A673 (cell line): ENCODE measurements around the gene SMAD3. TPM values are rescaled to one million over a fixed set of nuclear protein-coding genes. Genes with fewer than 3 reads are reported as not detected.

ENCODE experiments used
- BruUV-seq: library from RNA; stranded (reverse); fragments of 400-500 nt; replicated peaks from 2 replicates; lab custom pipeline; 2021; lab: Mats Ljungman, UMichigan
- CTCF ChIA-PET: fragments of 300-600 bp; sonication (Branson Sonifier 250); formaldehyde crosslinking; loops from one replicate; lab custom pipeline; 2022; ENCODE audit warnings: antibody characterized with exemption; lab: Charles Lee
- POLR2A ChIA-PET: fragments of 300-600 bp; sonication (Branson Sonifier 250); formaldehyde crosslinking; loops from one replicate; lab custom pipeline; 2022; ENCODE audit warnings: antibody characterized with exemption; ENCODE audit not compliant: low non-redundant PET; lab: Charles Lee
- DNase-seq: peaks from one replicate; pipeline ENCODE4 v3.0.0-alpha.2; 2015; ENCODE audit warnings: low spot score
- H3K27ac ChIP-seq: fragments of 200-600 bp; sonication (generic); 2 replicates; pipeline ENCODE4 v1.5.1; 2016; ENCODE audit warnings: mixed run types, low read depth, mild to moderate bottlenecking, mixed read lengths, antibody characterized with exemption, low read length; ENCODE audit not compliant: poor library complexity, severe bottlenecking
- H3K27me3 ChIP-seq: fragments of 200-600 bp; sonication (generic); replicated peaks from 2 replicates; pipeline ENCODE4 v1.6.1; 2017; ENCODE audit warnings: mixed run types, low read depth, mild to moderate bottlenecking, mixed read lengths, antibody characterized with exemption, low read length; ENCODE audit not compliant: insufficient read depth, poor library complexity
- H3K36me3 ChIP-seq: fragments of 200-600 bp; sonication (generic); 2 replicates; pipeline ENCODE4 v1.6.1; 2016; ENCODE audit warnings: mixed run types, mild to moderate bottlenecking, mixed read lengths, antibody characterized with exemption, low read length; ENCODE audit not compliant: insufficient read depth, poor library complexity, severe bottlenecking
- H3K4me1 ChIP-seq: fragments of 200-600 bp; sonication (generic); 2 replicates; pipeline ENCODE4 v1.6.1; 2017; ENCODE audit warnings: mixed run types, mild to moderate bottlenecking, mixed read lengths, antibody characterized with exemption, low read length; ENCODE audit not compliant: insufficient read depth, poor library complexity, severe bottlenecking
- H3K4me3 ChIP-seq: fragments of 200-600 bp; sonication (generic); 2 replicates; pipeline ENCODE4 v1.5.1; 2016; ENCODE audit warnings: low read depth, mixed run types, mild to moderate bottlenecking, mixed read lengths, low read length; ENCODE audit not compliant: poor library complexity, severe bottlenecking
- H3K9me3 ChIP-seq: fragments of 200-600 bp; sonication (generic); 2 replicates; pipeline ENCODE4 v1.6.1; 2016; ENCODE audit warnings: mixed run types, low read depth, mild to moderate bottlenecking, mixed read lengths, antibody characterized with exemption, low read length; ENCODE audit not compliant: poor library complexity, severe bottlenecking
- EZH2 ChIP-seq: fragments of 200-600 bp; sonication (generic); IDR thresholded peaks from 2 replicates; pipeline ENCODE4 v1.6.1; 2017; ENCODE audit warnings: borderline replicate concordance, low read depth, mild to moderate bottlenecking, mixed read lengths, antibody characterized with exemption, low read length; ENCODE audit not compliant: poor library complexity, severe bottlenecking
- intact Hi-C: fragments of 100-400 bp; cut with micrococcal nuclease; formaldehyde crosslinking; loops from one replicate; pipeline ENCODE4 v1.10.0; 2022; ENCODE audit not compliant: unreplicated experiment
- total RNA-seq: library from RNA; stranded (reverse); gene quantifications from 2 replicates; pipeline ENCODE4 v1.2.3, GENCODE V29; 2021
- TF ChIP-seq, protein P1 (sequence below): fragments of 300-800, 200-600 bp; sonication (generic); conservative IDR thresholded peaks from 2 replicates; pipeline ENCODE4 v1.5.1; 2017; ENCODE audit warnings: low read depth, mild to moderate bottlenecking, antibody characterized with exemption, low read length, moderate library complexity, mixed read lengths

The SMAD3 gene
- total RNA-seq, 1 experiment from 2014 or later, result 31.0 TPM

GRCh38 chr15:67115586-67115969, 50.2 kb downstream of the SMAD3 start:
- Histone ChIP-seq H3K4me1 (peaks cover 13% of the 10 kb centered on the region), H3K27me3 (no peaks in the 10 kb centered on the region), H3K4me3 (no peak overlapping the region), H3K27ac (no peak overlapping the region), H3K36me3 (no peaks in the 10 kb centered on the region), H3K9me3 (peaks cover 11% of the 10 kb centered on the region)
- no peak for DNase-seq
- BruUV-seq, result no TSS peak
- CTCF ChIA-PET, result no interaction called here
- intact Hi-C loops, result no loop called here
- TF ChIP-seq, protein P1, sequence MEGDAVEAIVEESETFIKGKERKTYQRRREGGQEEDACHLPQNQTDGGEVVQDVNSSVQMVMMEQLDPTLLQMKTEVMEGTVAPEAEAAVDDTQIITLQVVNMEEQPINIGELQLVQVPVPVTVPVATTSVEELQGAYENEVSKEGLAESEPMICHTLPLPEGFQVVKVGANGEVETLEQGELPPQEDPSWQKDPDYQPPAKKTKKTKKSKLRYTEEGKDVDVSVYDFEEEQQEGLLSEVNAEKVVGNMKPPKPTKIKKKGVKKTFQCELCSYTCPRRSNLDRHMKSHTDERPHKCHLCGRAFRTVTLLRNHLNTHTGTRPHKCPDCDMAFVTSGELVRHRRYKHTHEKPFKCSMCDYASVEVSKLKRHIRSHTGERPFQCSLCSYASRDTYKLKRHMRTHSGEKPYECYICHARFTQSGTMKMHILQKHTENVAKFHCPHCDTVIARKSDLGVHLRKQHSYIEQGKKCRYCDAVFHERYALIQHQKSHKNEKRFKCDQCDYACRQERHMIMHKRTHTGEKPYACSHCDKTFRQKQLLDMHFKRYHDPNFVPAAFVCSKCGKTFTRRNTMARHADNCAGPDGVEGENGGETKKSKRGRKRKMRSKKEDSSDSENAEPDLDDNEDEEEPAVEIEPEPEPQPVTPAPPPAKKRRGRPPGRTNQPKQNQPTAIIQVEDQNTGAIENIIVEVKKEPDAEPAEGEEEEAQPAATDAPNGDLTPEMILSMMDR, result no peak
- TF ChIP-seq EZH2, result no peak
- POLR2A ChIA-PET, result no interaction called here

- CTCF ChIA-PET, result no interaction called here
- no TSS peak for BruUV-seq
- Histone ChIP-seq H3K9me3 (no peaks in the 10 kb centered on the region), H3K36me3 (no peaks in the 10 kb centered on the region), H3K27ac (no peak overlapping the region), H3K4me3 (no peak overlapping the region), H3K4me1 (peaks cover 25% of the 10 kb centered on the region), H3K27me3 (no peaks in the 10 kb centered on the region)
- no peak for DNase-seq
- POLR2A ChIA-PET, result no interaction called here
- intact Hi-C loops, result no loop called here
- TF ChIP-seq, protein P1, result no peak
Observed at GRCh38 chr15:67116742-67117141, 51.3 kb downstream of the SMAD3 start.

DNA sequence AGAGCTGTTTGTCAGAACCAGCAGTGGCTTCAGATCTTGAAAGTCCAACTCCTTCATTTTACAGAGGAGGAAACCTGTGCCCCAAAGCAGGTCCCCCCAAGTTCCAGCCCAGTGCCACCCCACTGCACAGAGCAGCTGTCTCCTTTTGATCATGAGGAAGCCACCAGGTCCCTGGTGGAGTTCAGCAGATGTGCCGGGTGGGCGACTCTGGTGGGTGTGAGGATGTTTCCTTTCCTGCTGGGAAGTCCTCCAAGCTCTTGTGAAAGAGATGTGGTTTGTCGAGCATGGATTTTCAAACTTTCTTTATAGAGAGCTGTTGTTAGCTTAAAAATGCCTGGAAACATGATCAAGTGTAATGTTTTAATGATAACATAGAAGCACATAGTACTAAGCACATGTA, 52.0 kb downstream of the SMAD3 start:
- no peaks in the 10 kb centered on the region for H3K9me3 ChIP-seq
- no peak for TF ChIP-seq EZH2
- TF ChIP-seq, protein P1, result no peak
- peaks cover 26% of the 10 kb centered on the region for H3K4me1 ChIP-seq
- CTCF ChIA-PET, result no interaction called here
- no peaks in the 10 kb centered on the region for H3K36me3 ChIP-seq
- no TSS peak for BruUV-seq
- DNase-seq, result no peak
- H3K4me3 ChIP-seq, result no peak overlapping the region
- POLR2A ChIA-PET, result no interaction called here
- H3K27ac ChIP-seq, result no peak overlapping the region
- intact Hi-C loops, result no loop called here
- no peaks in the 10 kb centered on the region for H3K27me3 ChIP-seq
